ENCODE results near the gene GPX2.

Gene GPX2

DNA sequence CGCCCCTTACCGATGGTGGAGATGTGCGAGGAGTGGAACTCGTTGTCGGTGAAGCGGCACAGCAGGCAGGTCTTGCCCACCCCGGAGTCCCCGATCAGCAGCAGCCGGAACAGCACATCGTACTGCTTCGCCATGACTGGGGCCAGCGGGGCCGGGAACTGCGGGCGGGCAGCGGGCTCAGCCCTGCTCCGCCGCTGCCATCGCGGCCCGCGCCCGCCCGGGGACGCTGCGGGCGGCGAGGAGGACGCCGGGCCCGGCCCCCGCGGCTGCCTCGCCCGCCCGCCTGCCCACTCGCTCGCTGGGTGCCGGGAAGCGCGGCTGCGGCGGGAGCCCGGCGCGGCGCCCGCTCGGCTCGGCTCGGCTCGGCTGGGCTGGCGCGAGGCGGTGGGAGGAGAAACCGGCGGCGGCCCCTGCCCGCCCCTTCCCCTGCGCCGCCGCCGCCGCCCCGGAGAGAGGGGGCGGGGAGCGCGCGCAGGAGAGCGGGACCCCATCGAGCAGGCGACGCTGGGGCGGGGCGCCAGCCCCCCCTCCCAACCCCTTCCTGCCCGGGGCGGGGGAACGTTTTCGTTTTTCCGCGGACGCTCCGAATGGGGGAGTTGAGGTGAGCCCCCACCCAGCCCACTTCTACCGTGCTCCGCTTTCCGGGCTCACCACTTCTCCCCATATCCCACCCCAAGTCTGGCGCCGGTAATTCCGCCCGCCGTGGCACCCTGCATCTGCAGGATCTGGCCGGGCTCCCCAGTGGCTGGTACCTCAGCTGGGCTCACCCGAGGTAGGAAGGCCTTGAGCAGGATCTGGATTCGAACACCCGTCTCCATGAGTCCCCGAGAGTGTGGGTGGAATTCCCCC, 29.6 kb upstream of the GPX2 start, which contains the start of gene RAB15:
Gene RAB15 (minus strand): TSS at position 394 of the 849 bp plus-strand sequence. CDS start 260 bp downstream, at position 134.
- TF ChIP-seq NFRKB (IDR thresholded peaks at IDR 0.05) (no peak), SP1 (IDR thresholded peaks at IDR 0.05) (no peak), ARNT (IDR thresholded peaks at IDR 0.05) (no peak), SUZ12 (IDR thresholded peaks at IDR 0.05) (no peak), TARDBP (IDR thresholded peaks at IDR 0.05) (no peak), CTBP1 (IDR thresholded peaks at IDR 0.05; ENCODE audit: borderline replicate concordance) (no peak), FOXA1 (IDR thresholded peaks at IDR 0.05) (no peak), LEF1 (IDR thresholded peaks at IDR 0.05; ENCODE audit: borderline replicate concordance) (no peak), L3MBTL2 (conservative IDR thresholded peaks at IDR 0.05) (no peak), FOXM1 (IDR thresholded peaks at IDR 0.05; ENCODE audit: borderline replicate concordance) (no peak), ELF4 (IDR thresholded peaks at IDR 0.05) (no peak), FOXK2 (IDR thresholded peaks at IDR 0.05) (no peak), BHLHE40 (IDR thresholded peaks at IDR 0.05; ENCODE audit: borderline replicate concordance) (no peak), HDGF (IDR thresholded peaks at IDR 0.05; ENCODE audit: borderline replicate concordance) (no peak), ZNF384 (IDR thresholded peaks at IDR 0.05) (no peak)
- TF ChIP-seq, protein P1, sequence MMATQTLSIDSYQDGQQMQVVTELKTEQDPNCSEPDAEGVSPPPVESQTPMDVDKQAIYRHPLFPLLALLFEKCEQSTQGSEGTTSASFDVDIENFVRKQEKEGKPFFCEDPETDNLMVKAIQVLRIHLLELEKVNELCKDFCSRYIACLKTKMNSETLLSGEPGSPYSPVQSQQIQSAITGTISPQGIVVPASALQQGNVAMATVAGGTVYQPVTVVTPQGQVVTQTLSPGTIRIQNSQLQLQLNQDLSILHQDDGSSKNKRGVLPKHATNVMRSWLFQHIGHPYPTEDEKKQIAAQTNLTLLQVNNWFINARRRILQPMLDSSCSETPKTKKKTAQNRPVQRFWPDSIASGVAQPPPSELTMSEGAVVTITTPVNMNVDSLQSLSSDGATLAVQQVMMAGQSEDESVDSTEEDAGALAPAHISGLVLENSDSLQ (IDR thresholded peaks at IDR 0.05), result no peak
- peak; percentile 62 for DNase-seq (ENCODE audit: extremely low spot score)
- CTCF ChIA-PET, result no interaction called here
- POLR2A ChIA-PET, result interaction anchor here (1.3 to 2.4 kb wide), 2 partner anchors 15 kb away, joined by 4 to 13 read pairs; partner anchors contain the start of gene FNTB

- ChIA-PET POLR2A (interaction anchor here (2.4 kb wide), 1 partner anchor 15 kb away, joined by 13 read pairs; the partner anchor contains the start of gene FNTB), CTCF (no interaction called here)
- no peak for DNase-seq (ENCODE audit: extremely low spot score)
- TF ChIP-seq FOXA1 (IDR thresholded peaks at IDR 0.05) (no peak), CTBP1 (IDR thresholded peaks at IDR 0.05; ENCODE audit: borderline replicate concordance) (no peak)
Observed at GRCh38 chr14:64971491-64971942, 29.0 kb upstream of the GPX2 start.

DNA sequence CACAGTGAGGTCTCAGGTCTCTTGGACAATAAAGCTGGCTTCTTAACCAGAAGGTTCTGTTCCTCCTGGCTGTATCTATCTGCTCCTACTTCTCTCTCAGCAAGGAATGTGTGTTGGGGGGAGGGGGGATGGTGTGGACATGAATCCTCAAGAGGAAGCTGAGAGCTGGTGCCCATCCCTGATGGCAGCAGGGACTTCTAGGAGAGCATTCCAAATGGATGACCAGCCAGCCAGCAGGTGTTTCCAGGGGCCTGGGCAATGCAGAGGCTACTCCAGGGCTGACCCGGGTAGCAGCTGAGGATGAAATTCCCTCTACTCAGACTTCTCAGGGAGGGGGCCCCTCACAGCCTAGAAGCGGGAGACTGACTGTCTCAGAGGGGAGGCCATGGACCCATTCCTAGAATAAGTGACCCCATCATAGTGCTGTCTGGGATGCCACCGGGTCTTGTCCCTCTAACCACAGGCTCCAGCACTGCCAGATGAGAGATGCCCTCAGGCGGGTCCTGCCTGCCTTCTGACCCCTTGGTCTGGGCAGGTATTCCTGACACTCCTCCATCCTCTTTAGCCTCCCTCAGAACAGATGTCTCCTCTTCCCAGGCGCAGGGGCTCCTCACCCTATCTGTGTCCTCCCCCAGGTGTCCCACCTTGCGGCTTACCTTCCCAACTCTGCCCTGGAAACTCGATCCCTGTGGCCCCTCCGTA, 28.4 kb upstream of the GPX2 start:
- no peak for DNase-seq (ENCODE audit: extremely low spot score)
- TF ChIP-seq CTBP1 (IDR thresholded peaks at IDR 0.05; ENCODE audit: borderline replicate concordance) (no peak), TARDBP (IDR thresholded peaks at IDR 0.05) (no peak), NFRKB (IDR thresholded peaks at IDR 0.05) (no peak), SUZ12 (IDR thresholded peaks at IDR 0.05) (no peak), BHLHE40 (IDR thresholded peaks at IDR 0.05; ENCODE audit: borderline replicate concordance) (no peak), FOXM1 (IDR thresholded peaks at IDR 0.05; ENCODE audit: borderline replicate concordance) (no peak), HDGF (IDR thresholded peaks at IDR 0.05; ENCODE audit: borderline replicate concordance) (no peak), L3MBTL2 (conservative IDR thresholded peaks at IDR 0.05) (no peak), FOXA1 (IDR thresholded peaks at IDR 0.05) (no peak), SP1 (IDR thresholded peaks at IDR 0.05) (no peak), LEF1 (IDR thresholded peaks at IDR 0.05; ENCODE audit: borderline replicate concordance) (no peak), ARNT (IDR thresholded peaks at IDR 0.05) (no peak)
- POLR2A ChIA-PET, result interaction anchor here (2.4 kb wide), 1 partner anchor 16 kb away, joined by 13 read pairs; the partner anchor contains the start of gene FNTB
- CTCF ChIA-PET, result interaction anchor here (0.7 kb wide), 1 partner anchor 14 kb away, joined by 4 read pairs; no protein-coding TSS in a partner anchor

DNA sequence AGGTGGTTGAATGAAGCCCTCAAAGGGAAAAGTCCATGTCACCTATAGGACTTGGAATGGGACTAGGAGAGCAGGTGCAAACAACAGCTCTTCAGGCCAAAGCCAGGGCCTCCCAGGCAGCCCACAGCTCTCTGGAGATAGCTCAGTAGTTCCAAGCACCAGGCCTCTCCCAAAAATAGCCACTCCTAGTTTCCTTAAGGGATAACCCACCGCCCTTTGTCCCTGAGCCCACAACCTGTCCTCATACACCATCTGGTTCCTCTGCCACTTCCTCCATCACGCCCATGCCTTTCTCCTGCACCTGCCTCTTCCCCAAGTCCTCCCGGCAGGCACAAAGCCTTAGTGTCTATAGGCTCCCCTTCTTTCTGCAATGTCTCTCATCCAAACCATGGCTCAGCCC, 27.5 kb upstream of the GPX2 start:
- POLR2A ChIA-PET, result interaction anchor here (2.4 kb wide), 1 partner anchor 17 kb away, joined by 13 read pairs; the partner anchor contains the start of gene FNTB
- DNase-seq (ENCODE audit: extremely low spot score), result no peak
- TF ChIP-seq TARDBP (IDR thresholded peaks at IDR 0.05) (no peak), BHLHE40 (IDR thresholded peaks at IDR 0.05; ENCODE audit: borderline replicate concordance) (no peak), FOXK2 (IDR thresholded peaks at IDR 0.05) (no peak), ARNT (IDR thresholded peaks at IDR 0.05) (no peak), ZNF384 (IDR thresholded peaks at IDR 0.05) (no peak), CTBP1 (IDR thresholded peaks at IDR 0.05; ENCODE audit: borderline replicate concordance) (no peak), NFRKB (IDR thresholded peaks at IDR 0.05) (no peak), LEF1 (IDR thresholded peaks at IDR 0.05; ENCODE audit: borderline replicate concordance) (no peak), FOXA1 (IDR thresholded peaks at IDR 0.05) (no peak), L3MBTL2 (conservative IDR thresholded peaks at IDR 0.05) (no peak), SP1 (IDR thresholded peaks at IDR 0.05) (no peak), SUZ12 (IDR thresholded peaks at IDR 0.05) (no peak), HDGF (IDR thresholded peaks at IDR 0.05; ENCODE audit: borderline replicate concordance) (no peak), ELF4 (IDR thresholded peaks at IDR 0.05) (no peak), FOXM1 (IDR thresholded peaks at IDR 0.05; ENCODE audit: borderline replicate concordance) (no peak)
- TF ChIP-seq, protein P1 (IDR thresholded peaks at IDR 0.05), result no peak
- CTCF ChIA-PET, result no interaction called here

- no peak for TF ChIP-seq SUZ12 (IDR thresholded peaks at IDR 0.05)
- no peak for TF ChIP-seq ARNT (IDR thresholded peaks at IDR 0.05)
- no peak for TF ChIP-seq FOXA1 (IDR thresholded peaks at IDR 0.05)
- TF ChIP-seq ZNF384 (IDR thresholded peaks at IDR 0.05), result no peak
- TF ChIP-seq FOXK2 (IDR thresholded peaks at IDR 0.05), result no peak
- TF ChIP-seq CTBP1 (IDR thresholded peaks at IDR 0.05; ENCODE audit: borderline replicate concordance), result no peak
- TF ChIP-seq L3MBTL2 (conservative IDR thresholded peaks at IDR 0.05), result no peak
- TF ChIP-seq ELF4 (IDR thresholded peaks at IDR 0.05), result no peak
- TF ChIP-seq SP1 (IDR thresholded peaks at IDR 0.05), result no peak
- no peak for TF ChIP-seq HDGF (IDR thresholded peaks at IDR 0.05; ENCODE audit: borderline replicate concordance)
- TF ChIP-seq BHLHE40 (IDR thresholded peaks at IDR 0.05; ENCODE audit: borderline replicate concordance), result no peak
- no peak for TF ChIP-seq LEF1 (IDR thresholded peaks at IDR 0.05; ENCODE audit: borderline replicate concordance)
- TF ChIP-seq TARDBP (IDR thresholded peaks at IDR 0.05), result no peak
- TF ChIP-seq, protein P1 (IDR thresholded peaks at IDR 0.05), result no peak
- TF ChIP-seq NFRKB (IDR thresholded peaks at IDR 0.05), result no peak
- no peak for TF ChIP-seq FOXM1 (IDR thresholded peaks at IDR 0.05; ENCODE audit: borderline replicate concordance)
- DNase-seq (ENCODE audit: extremely low spot score), result no peak
- ChIA-PET CTCF (interaction anchor here (0.7 kb wide), 1 partner anchor 646 kb away, joined by 3 read pairs; no protein-coding TSS in a partner anchor), POLR2A (interaction anchor here (0.8 kb wide), 1 partner anchor 12 kb away, joined by 3 read pairs; no protein-coding TSS in a partner anchor)
Observed at GRCh38 chr14:64968651-64969050, 26.1 kb upstream of the GPX2 start.
